HepG2 (cell line): ENCODE results near the gene CCL27. TPM values are rescaled to one million over a fixed set of nuclear protein-coding genes. Genes with fewer than 3 reads are reported as not detected.

Experiments used
- GABPA ChIP-seq, 2 experiments: IDR thresholded peaks; 2 replicates each; pipeline ENCODE4 v1.6.1; 2011 to 2016; ENCODE audit warnings: low read depth in 2 of 2, low read length in 1 of 2, missing biosample characterization in 1 of 2, missing genetic modification characterization in 1 of 2
- RFX3 ChIP-seq: IDR thresholded peaks from 2 replicates; pipeline ENCODE4 v1.6.1; 2016; ENCODE audit warnings: missing biosample characterization, missing genetic modification reagents
- SMAD3 ChIP-seq: sonication (generic); formaldehyde crosslinking; IDR thresholded peaks from 2 replicates; pipeline ENCODE4 v1.4.0; 2020; ENCODE audit warnings: missing genetic modification reagents
- SP140L ChIP-seq: sonication (generic); formaldehyde crosslinking; IDR thresholded peaks from 2 replicates; pipeline ENCODE4 v1.4.0; 2020; ENCODE audit warnings: missing genetic modification reagents, borderline replicate concordance
- SPEN ChIP-seq: sonication (generic); formaldehyde crosslinking; IDR thresholded peaks from 2 replicates; pipeline ENCODE4 v1.5.1; 2020; ENCODE audit warnings: low read depth, mild to moderate bottlenecking, missing genetic modification reagents
- THAP11 ChIP-seq: IDR thresholded peaks from 2 replicates; pipeline ENCODE4 v1.6.1; 2016; ENCODE audit warnings: missing biosample characterization, missing genetic modification reagents
- ZBTB1 ChIP-seq: sonication (generic); formaldehyde crosslinking; IDR thresholded peaks from 2 replicates; pipeline ENCODE4 v1.4.0; 2020; ENCODE audit warnings: missing genetic modification reagents, borderline replicate concordance
- ZFY ChIP-seq: sonication (generic); formaldehyde crosslinking; IDR thresholded peaks from 2 replicates; pipeline ENCODE4 v1.4.0; 2020; ENCODE audit warnings: missing genetic modification reagents
- ZNF138 ChIP-seq: sonication (generic); formaldehyde crosslinking; IDR thresholded peaks from 2 replicates; pipeline ENCODE4 v1.5.0; 2020; ENCODE audit warnings: mild to moderate bottlenecking, low read depth, missing genetic modification reagents
- ZNF253 ChIP-seq: sonication (generic); formaldehyde crosslinking; IDR thresholded peaks from 2 replicates; pipeline ENCODE4 v1.8.0; 2022; ENCODE audit warnings: mild to moderate bottlenecking, missing genetic modification reagents, borderline replicate concordance
- ZNF614 ChIP-seq: IDR thresholded peaks from 2 replicates; pipeline ENCODE4 v1.6.1; 2018; ENCODE audit warnings: missing biosample characterization, missing genetic modification reagents, inconsistent platforms, borderline replicate concordance
- ZNF749 ChIP-seq: sonication (generic); formaldehyde crosslinking; IDR thresholded peaks from 2 replicates; pipeline ENCODE4 v1.8.0; 2022; ENCODE audit warnings: mild to moderate bottlenecking, missing genetic modification reagents, moderate library complexity, borderline replicate concordance
- ZNF75D ChIP-seq: sonication (generic); formaldehyde crosslinking; IDR thresholded peaks from 2 replicates; pipeline ENCODE4 v1.8.1; 2023; ENCODE audit warnings: missing genetic modification reagents, mild to moderate bottlenecking, borderline replicate concordance
- polyA plus RNA-seq, 8 experiments: library from polyadenylated mRNA; depleted of rRNA in 3 of 8; stranded (reverse) in 7 of 8; unstranded in 1 of 8; fragments of >200 nt; fragmentation: Illumina TruSeq in 4 of 8; extraction: Trizol in 4 of 8; gene quantifications; 2 replicates each; pipeline versions ENCODE4 v1.2.1 to v1.2.3, GENCODE V29; 2011 to 2016; ENCODE audit warnings: low read depth in 4 of 8, missing spikeins in 1 of 8, mixed read lengths in 1 of 8; ENCODE audit not compliant: insufficient read depth in 1 of 8
- total RNA-seq, 5 experiments: library from RNA; depleted of rRNA; stranded (reverse); fragments of >200 nt; fragmentation: Illumina TruSeq; extraction: Trizol; gene quantifications; 2 replicates each; pipeline ENCODE4 v1.2.3, GENCODE V29; 2016; ENCODE audit warnings: low read depth in 1 of 5
- TF ChIP-seq, protein P1 (sequence below): sonication (generic); formaldehyde crosslinking; IDR thresholded peaks from 2 replicates; pipeline ENCODE4 v1.4.0; 2020; ENCODE audit warnings: missing genetic modification reagents
- TF ChIP-seq, protein P2 (sequence below): sonication (generic); formaldehyde crosslinking; IDR thresholded peaks from 2 replicates; pipeline ENCODE4 v1.9.0; 2022; ENCODE audit warnings: missing genetic modification reagents, mild to moderate bottlenecking, borderline replicate concordance
- TF ChIP-seq, protein P3 (sequence below): sonication (generic); formaldehyde crosslinking; IDR thresholded peaks from 2 replicates; pipeline ENCODE4 v1.5.0; 2020; ENCODE audit warnings: missing genetic modification reagents
- TF ChIP-seq, protein P4 (sequence below): IDR thresholded peaks from 2 replicates; pipeline ENCODE4 v1.6.1; 2016; ENCODE audit warnings: control low read depth
- TF ChIP-seq, protein P5 (sequence below): IDR thresholded peaks from 2 replicates; pipeline ENCODE4 v1.6.1; 2016; ENCODE audit warnings: low read depth, control low read depth

Gene CCL27
- total and polyA plus RNA-seq, 2 of the 13 experiments (the other 11 are each of a cell fraction or from before 2014, with no cell fraction given): not detected

DNA sequence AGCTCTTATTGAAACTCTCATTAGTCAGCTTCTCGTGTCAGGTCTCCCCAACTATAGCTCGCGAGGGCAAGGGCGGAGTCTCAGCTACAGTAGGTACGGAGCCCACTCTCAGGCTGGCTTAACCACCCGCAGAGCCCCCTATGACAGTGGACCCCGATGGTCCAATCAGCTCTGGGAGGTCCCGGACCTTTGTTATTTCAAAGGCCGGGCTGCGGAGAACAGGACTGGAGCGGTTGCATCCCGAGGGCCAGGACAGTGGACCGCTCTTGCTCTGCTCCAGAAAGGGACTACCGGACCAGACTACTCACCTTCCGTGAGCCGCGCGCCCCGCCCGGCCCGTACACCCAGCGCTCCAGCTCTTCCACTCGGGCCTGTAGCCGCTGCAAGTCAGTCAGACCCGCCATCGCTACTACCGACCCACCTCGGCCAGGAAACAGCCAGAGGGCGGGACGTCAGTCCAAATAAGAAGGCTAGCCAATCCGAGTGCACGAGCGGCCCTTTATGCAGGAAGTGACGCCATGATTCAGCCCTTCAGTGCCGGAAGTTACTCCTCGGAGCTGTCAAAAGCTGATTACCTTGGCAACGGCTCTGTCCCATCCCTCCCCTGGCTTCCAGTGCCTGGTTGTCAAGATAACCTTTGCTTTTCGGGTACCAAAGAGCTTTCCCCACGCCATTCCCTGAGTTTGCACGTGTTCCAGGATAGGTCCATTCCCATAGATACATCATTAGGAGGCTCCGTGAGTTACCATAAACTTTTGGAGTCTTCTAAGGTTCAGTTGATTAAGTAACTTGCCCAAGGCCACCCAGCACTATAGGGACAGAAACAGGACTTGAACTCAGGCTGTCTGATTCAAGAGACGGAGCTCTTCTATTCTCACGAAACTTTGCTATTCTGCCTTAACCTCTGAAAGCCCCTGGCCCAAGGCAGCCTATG lies 42.1 kb downstream of the CCL27 start, which contains the start of gene DCTN3 (continued):
- TF ChIP-seq, protein P1, sequence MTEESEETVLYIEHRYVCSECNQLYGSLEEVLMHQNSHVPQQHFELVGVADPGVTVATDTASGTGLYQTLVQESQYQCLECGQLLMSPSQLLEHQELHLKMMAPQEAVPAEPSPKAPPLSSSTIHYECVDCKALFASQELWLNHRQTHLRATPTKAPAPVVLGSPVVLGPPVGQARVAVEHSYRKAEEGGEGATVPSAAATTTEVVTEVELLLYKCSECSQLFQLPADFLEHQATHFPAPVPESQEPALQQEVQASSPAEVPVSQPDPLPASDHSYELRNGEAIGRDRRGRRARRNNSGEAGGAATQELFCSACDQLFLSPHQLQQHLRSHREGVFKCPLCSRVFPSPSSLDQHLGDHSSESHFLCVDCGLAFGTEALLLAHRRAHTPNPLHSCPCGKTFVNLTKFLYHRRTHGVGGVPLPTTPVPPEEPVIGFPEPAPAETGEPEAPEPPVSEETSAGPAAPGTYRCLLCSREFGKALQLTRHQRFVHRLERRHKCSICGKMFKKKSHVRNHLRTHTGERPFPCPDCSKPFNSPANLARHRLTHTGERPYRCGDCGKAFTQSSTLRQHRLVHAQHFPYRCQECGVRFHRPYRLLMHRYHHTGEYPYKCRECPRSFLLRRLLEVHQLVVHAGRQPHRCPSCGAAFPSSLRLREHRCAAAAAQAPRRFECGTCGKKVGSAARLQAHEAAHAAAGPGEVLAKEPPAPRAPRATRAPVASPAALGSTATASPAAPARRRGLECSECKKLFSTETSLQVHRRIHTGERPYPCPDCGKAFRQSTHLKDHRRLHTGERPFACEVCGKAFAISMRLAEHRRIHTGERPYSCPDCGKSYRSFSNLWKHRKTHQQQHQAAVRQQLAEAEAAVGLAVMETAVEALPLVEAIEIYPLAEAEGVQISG (CRISPR knock-in tag): peak; percentile 67
- TF ChIP-seq, protein P2, sequence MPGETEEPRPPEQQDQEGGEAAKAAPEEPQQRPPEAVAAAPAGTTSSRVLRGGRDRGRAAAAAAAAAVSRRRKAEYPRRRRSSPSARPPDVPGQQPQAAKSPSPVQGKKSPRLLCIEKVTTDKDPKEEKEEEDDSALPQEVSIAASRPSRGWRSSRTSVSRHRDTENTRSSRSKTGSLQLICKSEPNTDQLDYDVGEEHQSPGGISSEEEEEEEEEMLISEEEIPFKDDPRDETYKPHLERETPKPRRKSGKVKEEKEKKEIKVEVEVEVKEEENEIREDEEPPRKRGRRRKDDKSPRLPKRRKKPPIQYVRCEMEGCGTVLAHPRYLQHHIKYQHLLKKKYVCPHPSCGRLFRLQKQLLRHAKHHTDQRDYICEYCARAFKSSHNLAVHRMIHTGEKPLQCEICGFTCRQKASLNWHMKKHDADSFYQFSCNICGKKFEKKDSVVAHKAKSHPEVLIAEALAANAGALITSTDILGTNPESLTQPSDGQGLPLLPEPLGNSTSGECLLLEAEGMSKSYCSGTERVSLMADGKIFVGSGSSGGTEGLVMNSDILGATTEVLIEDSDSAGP: peak; percentile 52; the same call in 1 of the 2 replicates
- peak; percentile 53; the same call in 1 of the 2 replicates for TF ChIP-seq SMAD3 (CRISPR knock-in tag)
- TF ChIP-seq ZNF253 (CRISPR knock-in tag): no peak
- TF ChIP-seq, protein P3, sequence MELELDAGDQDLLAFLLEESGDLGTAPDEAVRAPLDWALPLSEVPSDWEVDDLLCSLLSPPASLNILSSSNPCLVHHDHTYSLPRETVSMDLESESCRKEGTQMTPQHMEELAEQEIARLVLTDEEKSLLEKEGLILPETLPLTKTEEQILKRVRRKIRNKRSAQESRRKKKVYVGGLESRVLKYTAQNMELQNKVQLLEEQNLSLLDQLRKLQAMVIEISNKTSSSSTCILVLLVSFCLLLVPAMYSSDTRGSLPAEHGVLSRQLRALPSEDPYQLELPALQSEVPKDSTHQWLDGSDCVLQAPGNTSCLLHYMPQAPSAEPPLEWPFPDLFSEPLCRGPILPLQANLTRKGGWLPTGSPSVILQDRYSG (CRISPR knock-in tag): no peak
- no peak for TF ChIP-seq ZNF614 (CRISPR knock-in tag)
- TF ChIP-seq GABPA (IDR thresholded peaks at IDR 0.05; ENCODE audit: low read depth, low read length): peak; percentile 89
- peak; percentile 97 for TF ChIP-seq GABPA (CRISPR knock-in tag; IDR thresholded peaks at IDR 0.05; ENCODE audit: low read depth)
- peak; percentile 77 for TF ChIP-seq RFX3 (CRISPR knock-in tag)
- TF ChIP-seq ZBTB1 (CRISPR knock-in tag): no peak
- peak; percentile 80 for TF ChIP-seq SPEN (CRISPR knock-in tag)
- TF ChIP-seq SP140L (CRISPR knock-in tag): no peak
- TF ChIP-seq ZFY (CRISPR knock-in tag): peak; percentile 75; the same call in 1 of the 2 replicates
- TF ChIP-seq, protein P4, sequence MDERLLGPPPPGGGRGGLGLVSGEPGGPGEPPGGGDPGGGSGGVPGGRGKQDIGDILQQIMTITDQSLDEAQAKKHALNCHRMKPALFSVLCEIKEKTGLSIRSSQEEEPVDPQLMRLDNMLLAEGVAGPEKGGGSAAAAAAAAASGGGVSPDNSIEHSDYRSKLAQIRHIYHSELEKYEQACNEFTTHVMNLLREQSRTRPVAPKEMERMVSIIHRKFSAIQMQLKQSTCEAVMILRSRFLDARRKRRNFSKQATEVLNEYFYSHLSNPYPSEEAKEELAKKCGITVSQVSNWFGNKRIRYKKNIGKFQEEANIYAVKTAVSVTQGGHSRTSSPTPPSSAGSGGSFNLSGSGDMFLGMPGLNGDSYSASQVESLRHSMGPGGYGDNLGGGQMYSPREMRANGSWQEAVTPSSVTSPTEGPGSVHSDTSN (CRISPR knock-in tag): peak; percentile 54; the same call in 1 of the 2 replicates
- TF ChIP-seq ZNF749 (CRISPR knock-in tag): no peak
- peak; percentile 80 for TF ChIP-seq THAP11
- TF ChIP-seq ZNF75D (CRISPR knock-in tag): no peak
- no peak for TF ChIP-seq ZNF138
- TF ChIP-seq, protein P5, sequence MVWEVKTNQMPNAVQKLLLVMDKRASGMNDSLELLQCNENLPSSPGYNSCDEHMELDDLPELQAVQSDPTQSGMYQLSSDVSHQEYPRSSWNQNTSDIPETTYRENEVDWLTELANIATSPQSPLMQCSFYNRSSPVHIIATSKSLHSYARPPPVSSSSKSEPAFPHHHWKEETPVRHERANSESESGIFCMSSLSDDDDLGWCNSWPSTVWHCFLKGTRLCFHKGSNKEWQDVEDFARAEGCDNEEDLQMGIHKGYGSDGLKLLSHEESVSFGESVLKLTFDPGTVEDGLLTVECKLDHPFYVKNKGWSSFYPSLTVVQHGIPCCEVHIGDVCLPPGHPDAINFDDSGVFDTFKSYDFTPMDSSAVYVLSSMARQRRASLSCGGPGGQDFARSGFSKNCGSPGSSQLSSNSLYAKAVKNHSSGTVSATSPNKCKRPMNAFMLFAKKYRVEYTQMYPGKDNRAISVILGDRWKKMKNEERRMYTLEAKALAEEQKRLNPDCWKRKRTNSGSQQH (CRISPR knock-in tag): no peak
